Islet of Langerhans (tissue), 1 donor: ENCODE data around the gene CHKB.
"Not testable (repeated sequence)": the region's sequence is repeated elsewhere in the genome, so short reads cannot be mapped to it uniquely, and the experiment has no call there.

Source experiments
- FAIRE-seq: peaks from one replicate; lab custom pipeline; 2011; peaks lifted over from hg19 to GRCh38; lab: Jason Lieb, UNC

Gene CHKB

GRCh38 chr22:50547263-50547985 lies 35.2 kb downstream of the CHKB start:
- no peak for FAIRE-seq

GRCh38 chr22:50546326-50547262 lies 36.1 kb downstream of the CHKB start:
- FAIRE-seq = no peak

- FAIRE-seq = no peak
Measured at GRCh38 chr22:50545522-50546325, 36.9 kb downstream of the CHKB start, which contains the start of gene KLHDC7B. TSS of gene KLHDC7B (plus strand) at chr22:50545899. CDS start at chr22:50546244, 345 bp downstream.

GRCh38 chr22:50544746-50545253 lies 37.8 kb downstream of the CHKB start:
- FAIRE-seq = no peak

- no peak for FAIRE-seq
Measured at GRCh38 chr22:50544078-50544745, 38.4 kb downstream of the CHKB start.

- FAIRE-seq = no peak
Measured at GRCh38 chr22:50542416-50542927, 40.2 kb downstream of the CHKB start.

GRCh38 chr22:50541667-50542026 lies 41.0 kb downstream of the CHKB start:
- FAIRE-seq = not testable (repeated sequence)

GRCh38 chr22:50540381-50540780 lies 42.3 kb downstream of the CHKB start:
- no peak for FAIRE-seq

GRCh38 chr22:50537765-50538164 lies 44.9 kb downstream of the CHKB start:
- no peak for FAIRE-seq

GRCh38 chr22:50536226-50536625 lies 46.4 kb downstream of the CHKB start:
- no peak for FAIRE-seq

GRCh38 chr22:50535113-50535512 lies 47.5 kb downstream of the CHKB start:
- no peak for FAIRE-seq

GRCh38 chr22:50533856-50534711 lies 48.6 kb downstream of the CHKB start:
- not testable (repeated sequence) for FAIRE-seq

GRCh38 chr22:50532824-50533796 lies 49.5 kb downstream of the CHKB start:
- FAIRE-seq = no peak

- no peak for FAIRE-seq
Measured at GRCh38 chr22:50531962-50532674, 50.5 kb downstream of the CHKB start.

- FAIRE-seq = no peak
Measured at GRCh38 chr22:50531546-50531961, 51.1 kb downstream of the CHKB start.

GRCh38 chr22:50530877-50531545 lies 51.6 kb downstream of the CHKB start:
- no peak for FAIRE-seq

- no peak for FAIRE-seq
Measured at GRCh38 chr22:50530580-50530876, 52.1 kb downstream of the CHKB start.

- FAIRE-seq = no peak
Measured at GRCh38 chr22:50529897-50530579, 52.6 kb downstream of the CHKB start, which contains the start of gene TYMP. TSS of gene TYMP (minus strand) at chr22:50530012. CDS start at chr22:50529709, 303 bp downstream.
